ENCODE measurements around the gene TGOLN2.

DNA sequence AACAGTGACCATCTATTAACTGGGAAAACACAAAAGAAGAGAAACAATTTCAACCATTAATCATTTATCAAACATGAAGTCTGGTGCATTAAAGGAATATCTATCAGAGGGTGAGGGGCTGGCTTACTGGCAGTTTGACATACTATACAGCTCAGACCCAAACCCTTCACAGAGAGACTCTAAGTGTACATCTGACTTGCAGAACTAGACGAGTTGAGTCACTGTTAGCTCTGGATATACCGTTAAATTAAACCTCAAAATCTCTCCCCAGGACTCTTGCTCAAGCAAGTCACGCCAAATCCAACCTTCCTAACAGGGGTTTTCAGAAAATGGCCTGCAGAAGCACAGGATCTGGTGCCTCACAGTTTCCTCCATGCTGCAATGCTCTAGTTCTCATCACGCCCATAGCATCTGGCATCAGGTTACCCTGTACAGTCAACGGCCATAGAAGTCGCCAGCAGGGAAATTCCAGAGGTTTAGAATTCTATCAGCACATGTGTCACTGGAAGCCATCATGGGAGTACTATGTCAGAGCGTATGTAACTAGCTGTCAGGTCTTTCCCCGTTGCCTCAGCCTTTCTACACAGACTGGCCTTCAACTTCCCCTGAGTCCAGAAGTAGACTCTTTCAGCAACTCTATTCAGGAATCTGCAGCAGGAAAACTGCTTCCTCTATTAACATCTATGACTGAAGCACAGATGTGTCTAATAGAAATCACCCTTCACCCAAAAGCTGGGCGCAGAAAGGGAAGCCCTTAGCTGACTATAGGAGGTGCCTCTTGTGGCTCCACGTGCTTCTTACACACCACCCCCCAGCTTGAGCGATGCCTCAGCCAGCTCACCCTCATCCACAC is 9.3 kb downstream of the TGOLN2 start:
- TF ChIP-seq POLR2A (IDR thresholded peaks at IDR 0.05; ENCODE audit: low read length) (no peak), GATA1 (IDR thresholded peaks at IDR 0.05; ENCODE audit: low read depth, low read length) (no peak)

Data from erythroblast (primary cell).